Left renal cortex interstitium (tissue), 4 donors: ENCODE data around the gene BACH2. TPM values are rescaled to one million over a fixed set of nuclear protein-coding genes. Genes with fewer than 3 reads are reported as not detected.
"Not testable (repeated sequence)": the region's sequence is repeated elsewhere in the genome, so short reads cannot be mapped to it uniquely, and the experiment has no call there.

ENCODE experiments used
- DNase-seq, 4 donors: peaks; one replicate each; pipeline ENCODE4 v3.0.0-alpha.2; 2013; ENCODE audit warnings: low read depth in 4 of 4, low spot score in 2 of 4, missing footprints in 1 of 4
- polyA plus RNA-seq, 4 donors: library from polyadenylated mRNA; unstranded; fragments of 120-200 nt; gene quantifications; one replicate each; pipeline ENCODE4 v1.2.1, GENCODE V29; 2013; ENCODE audit not compliant: insufficient read length in 4 of 4

The BACH2 gene
- polyA plus RNA-seq, 4 donors: 9.1 to 9.9 (median 9.5) TPM

- no peak for DNase-seq
These were observed 216.8 kb downstream of the BACH2 start for GRCh38 chr6:90079560-90080490.

- no peak for DNase-seq
These were observed 217.9 kb downstream of the BACH2 start for GRCh38 chr6:90078513-90079289.

GRCh38 chr6:90076511-90077415, 219.9 kb downstream of the BACH2 start:
- no peak for DNase-seq

GRCh38 chr6:90074161-90074850, 222.3 kb downstream of the BACH2 start:
- DNase-seq: no peak

- DNase-seq: no peak
These were observed 223.6 kb downstream of the BACH2 start for GRCh38 chr6:90072935-90073464.

GRCh38 chr6:90072501-90072900, 224.1 kb downstream of the BACH2 start:
- DNase-seq: no peak

GRCh38 chr6:90068703-90069523, 227.7 kb downstream of the BACH2 start:
- no peak for DNase-seq

- no peak for DNase-seq
These were observed 228.4 kb downstream of the BACH2 start for GRCh38 chr6:90068264-90068663.

GRCh38 chr6:90066697-90067096, 229.9 kb downstream of the BACH2 start:
- no peak for DNase-seq

GRCh38 chr6:90065173-90065572, 231.5 kb downstream of the BACH2 start:
- DNase-seq: no peak

GRCh38 chr6:90062667-90063066, 234.0 kb downstream of the BACH2 start:
- no peak for DNase-seq

- no peak for DNase-seq
These were observed 234.6 kb downstream of the BACH2 start for GRCh38 chr6:90062051-90062450.

- not testable (repeated sequence) for DNase-seq
These were observed 237.5 kb downstream of the BACH2 start for GRCh38 chr6:90059178-90059577.

- DNase-seq: not testable (repeated sequence)
These were observed 240.7 kb downstream of the BACH2 start for GRCh38 chr6:90055924-90056323.

GRCh38 chr6:90054193-90054592, 242.4 kb downstream of the BACH2 start:
- not testable (repeated sequence) for DNase-seq

- DNase-seq: no peak
These were observed 243.0 kb downstream of the BACH2 start for GRCh38 chr6:90053614-90054013.

- DNase-seq: no peak
These were observed 247.3 kb downstream of the BACH2 start for GRCh38 chr6:90049295-90049694.

GRCh38 chr6:90048206-90048967, 248.3 kb downstream of the BACH2 start:
- no peak for DNase-seq
